HG02852 (cell line): ENCODE measurements around the gene AMMECR1.

Experiments used
- ATAC-seq: cut with Tn5 transposase; IDR thresholded peaks from one replicate; pipeline ENCODE4 v1.9.1; 2021; ENCODE audit warnings: mild to moderate bottlenecking, moderate library complexity; ENCODE audit not compliant: unreplicated experiment

The AMMECR1 gene

DNA sequence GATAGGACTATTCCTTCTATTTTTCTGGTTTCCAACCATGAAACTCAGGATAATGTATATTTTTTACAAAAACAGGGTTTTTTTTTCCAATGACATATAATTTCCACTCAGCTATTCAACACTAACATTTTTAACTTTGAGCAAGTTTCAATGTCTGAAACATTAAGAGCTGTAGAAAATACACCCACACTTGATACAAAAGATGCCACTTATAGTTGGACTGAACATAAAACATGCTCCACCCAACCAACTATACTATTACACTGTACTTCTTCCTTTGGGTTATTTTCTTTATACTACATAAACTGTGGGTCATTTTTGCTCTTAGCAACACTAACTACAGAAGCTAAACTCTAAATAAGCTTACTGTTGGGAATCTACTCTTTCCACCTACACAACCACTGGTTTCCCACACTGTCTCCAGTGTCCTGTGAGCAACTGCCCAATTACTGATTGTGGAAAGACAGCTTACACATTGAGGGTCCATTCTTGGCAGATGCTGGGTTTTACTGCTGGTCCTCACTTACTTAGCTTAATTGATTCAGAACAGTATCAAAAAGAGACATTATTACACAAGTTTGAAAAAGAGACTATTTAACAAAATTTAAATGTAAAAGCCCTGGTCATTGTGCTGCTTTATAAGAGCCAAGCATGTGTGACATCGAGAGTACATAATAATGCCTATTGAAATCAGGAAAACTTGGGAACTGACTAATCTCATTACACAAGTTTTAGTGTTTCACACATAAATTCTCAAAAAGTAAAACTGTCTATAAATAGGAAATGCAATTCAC lies 6.3 kb downstream of the AMMECR1 start:
- ATAC-seq = no peak

- ATAC-seq = peak; percentile 88
These were observed 7.0 kb downstream of the AMMECR1 start for GRCh38 chrX:110310896-110311295.

GRCh38 chrX:110310000-110310790 lies 7.7 kb downstream of the AMMECR1 start:
- peak; percentile 11 for ATAC-seq

DNA sequence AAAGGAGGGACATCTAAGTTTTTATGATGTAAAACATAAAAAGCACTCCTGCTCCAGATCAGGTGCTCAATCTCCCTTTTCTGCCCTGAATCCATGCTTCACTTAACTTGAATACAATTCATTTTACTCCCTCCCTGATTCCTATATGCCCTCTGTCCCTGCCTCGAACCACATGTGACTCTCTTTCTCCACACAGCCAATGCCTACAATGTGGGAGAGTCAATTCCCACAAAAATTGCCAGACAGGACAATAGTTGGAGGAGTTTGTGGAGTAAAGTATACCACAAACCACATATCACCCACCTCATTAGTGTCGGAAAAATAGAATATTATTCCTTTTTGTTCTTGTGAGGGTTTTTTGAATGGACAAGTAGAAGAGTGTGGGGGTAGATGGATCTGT lies 9.7 kb downstream of the AMMECR1 start:
- ATAC-seq = no peak

- ATAC-seq = no peak
These were observed 13.0 kb downstream of the AMMECR1 start for GRCh38 chrX:110304884-110305283.

GRCh38 chrX:110304371-110304770 lies 13.5 kb downstream of the AMMECR1 start:
- ATAC-seq = no peak

- ATAC-seq = no peak
These were observed 14.9 kb downstream of the AMMECR1 start for GRCh38 chrX:110302975-110303374.

DNA sequence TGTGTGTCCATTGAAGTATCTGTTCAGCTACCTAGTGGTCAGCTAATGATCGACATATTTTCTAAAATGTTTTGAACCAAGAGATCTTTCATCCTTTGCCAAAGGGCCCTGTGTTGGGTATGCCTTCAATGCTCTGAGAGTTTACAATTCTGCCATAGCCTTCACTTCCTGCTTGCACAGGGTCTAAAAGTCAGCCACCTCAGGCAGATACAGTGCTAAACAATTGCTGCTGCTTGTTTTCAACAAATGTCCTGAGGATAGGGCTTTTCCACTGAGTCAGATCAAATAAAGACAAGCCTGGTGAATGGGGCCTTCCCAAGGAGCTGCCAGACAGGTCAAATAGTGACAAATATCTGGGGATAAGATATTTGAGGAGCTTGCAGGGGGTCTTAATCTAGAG lies 16.7 kb downstream of the AMMECR1 start:
- ATAC-seq = no peak

DNA sequence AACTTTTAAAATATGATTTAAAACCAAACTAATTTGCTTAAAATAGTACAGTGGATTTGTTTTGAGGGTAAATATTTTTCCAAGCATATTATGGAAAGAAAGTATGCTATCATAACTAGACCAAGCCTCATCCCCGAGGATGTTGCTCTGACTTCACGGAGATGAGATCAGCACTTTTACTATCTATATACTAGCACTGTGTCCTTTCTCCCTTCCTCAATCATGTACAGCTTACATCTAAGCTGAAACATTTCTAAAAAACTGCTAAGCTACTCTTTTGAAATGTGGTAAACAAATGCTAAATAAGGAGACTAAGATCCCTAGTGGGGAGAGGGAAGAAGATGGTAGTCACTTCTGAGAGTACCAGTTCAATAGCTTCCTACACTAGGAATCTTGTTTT lies 23.8 kb downstream of the AMMECR1 start:
- no peak for ATAC-seq

DNA sequence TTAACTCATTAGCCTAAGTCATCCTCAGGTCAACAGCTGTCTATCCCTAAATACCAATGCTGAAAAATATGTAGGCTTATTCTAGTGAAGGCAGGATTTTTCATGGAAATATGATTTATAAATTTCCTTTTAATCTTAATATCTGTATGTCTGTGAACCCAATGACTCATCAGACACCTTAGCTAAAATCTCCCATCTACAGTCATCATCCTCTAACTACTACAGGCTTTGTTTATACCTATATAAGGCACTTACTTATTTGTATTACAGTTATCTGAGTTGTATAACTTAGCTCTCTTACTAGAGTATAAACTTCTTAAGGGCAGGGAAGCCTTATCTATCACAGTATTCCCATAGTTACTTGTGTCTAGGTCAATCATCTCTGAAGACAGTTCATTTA lies 24.2 kb downstream of the AMMECR1 start:
- ATAC-seq = no peak

DNA sequence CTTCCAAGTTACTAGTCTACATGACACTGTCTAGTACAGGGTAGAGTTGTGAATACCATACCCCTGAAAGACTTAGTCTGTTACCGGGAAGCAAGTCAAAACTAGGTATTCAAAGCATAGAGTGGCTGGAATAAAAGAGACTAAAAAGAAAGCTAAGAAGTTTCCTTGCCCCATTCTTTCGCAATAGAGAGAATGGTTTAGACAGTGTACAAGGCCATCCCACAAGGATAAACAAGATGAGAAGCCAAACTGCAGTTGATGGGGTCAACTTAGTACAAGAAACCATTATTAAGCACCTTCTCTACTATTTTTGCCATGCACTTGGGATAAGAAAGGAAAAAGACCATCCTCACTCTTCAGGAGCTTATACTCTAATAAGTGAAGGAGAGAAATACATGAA lies 30.3 kb downstream of the AMMECR1 start:
- no peak for ATAC-seq

GRCh38 chrX:110286106-110286505 lies 31.8 kb downstream of the AMMECR1 start:
- no peak for ATAC-seq

DNA sequence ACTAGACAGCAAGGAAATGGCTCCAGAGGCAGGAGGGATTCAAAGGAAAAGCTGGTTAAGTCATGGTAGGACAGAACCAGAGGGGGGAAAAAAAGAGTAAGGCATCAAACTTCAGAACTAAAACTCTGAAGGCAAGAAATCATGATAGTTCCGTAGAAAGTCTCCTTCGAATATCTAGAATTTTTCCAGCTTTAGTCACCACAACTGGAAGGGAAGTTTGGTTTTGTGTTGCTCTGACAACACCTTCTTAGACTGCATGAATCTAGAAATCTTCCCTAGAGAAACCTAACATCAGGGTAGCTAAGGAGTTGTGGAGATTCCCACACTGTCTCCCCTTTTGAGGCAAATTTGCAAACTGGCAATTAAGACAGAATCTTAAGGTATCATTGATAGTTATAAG lies 33.7 kb downstream of the AMMECR1 start:
- no peak for ATAC-seq

GRCh38 chrX:110282922-110283321 lies 35.0 kb downstream of the AMMECR1 start:
- ATAC-seq = no peak

- ATAC-seq = no peak
These were observed 36.5 kb downstream of the AMMECR1 start for GRCh38 chrX:110281377-110281776.

GRCh38 chrX:110280954-110281353 lies 36.9 kb downstream of the AMMECR1 start:
- no peak for ATAC-seq

DNA sequence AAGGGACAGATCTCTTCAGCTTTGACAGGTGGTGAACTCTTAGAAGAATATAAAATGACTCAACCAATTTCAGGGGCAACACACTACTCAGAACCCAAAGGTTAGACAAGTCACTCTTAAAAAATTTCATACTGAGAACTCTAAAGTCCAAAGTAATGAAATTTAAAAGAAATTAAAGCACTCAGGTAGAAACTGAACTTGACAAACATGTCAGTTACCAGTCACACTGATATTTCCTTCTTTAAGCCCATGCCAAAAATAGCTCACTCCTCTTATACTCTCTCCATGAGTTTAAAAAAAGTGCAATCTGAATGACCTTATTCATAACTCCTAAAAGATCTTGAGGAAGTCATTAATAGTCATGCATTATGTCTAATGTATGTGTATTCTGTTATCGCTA lies 40.3 kb downstream of the AMMECR1 start:
- ATAC-seq = no peak

- ATAC-seq = peak; percentile 93
These were observed 41.1 kb downstream of the AMMECR1 start for GRCh38 chrX:110276778-110277177.

DNA sequence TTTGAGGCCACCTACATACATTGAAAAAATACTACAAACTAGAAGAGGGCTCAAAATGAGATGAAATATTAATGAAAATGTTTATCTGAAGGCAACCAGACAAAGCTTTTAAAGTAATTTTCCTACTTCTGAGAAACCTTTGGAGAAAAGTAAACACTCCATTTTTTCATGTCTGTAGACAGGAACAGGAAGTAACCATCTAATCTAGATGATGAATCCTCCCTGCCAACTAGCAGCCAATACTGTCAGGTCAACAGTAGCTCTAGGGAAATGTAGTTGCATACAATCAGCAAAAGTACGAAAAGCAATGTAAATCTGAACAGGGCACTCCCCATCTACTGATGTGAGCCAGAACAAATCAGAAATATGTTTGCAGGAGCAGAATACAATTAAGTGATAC lies 49.0 kb downstream of the AMMECR1 start:
- ATAC-seq = no peak

- ATAC-seq = no peak
These were observed 49.5 kb downstream of the AMMECR1 start for GRCh38 chrX:110268395-110268794.

DNA sequence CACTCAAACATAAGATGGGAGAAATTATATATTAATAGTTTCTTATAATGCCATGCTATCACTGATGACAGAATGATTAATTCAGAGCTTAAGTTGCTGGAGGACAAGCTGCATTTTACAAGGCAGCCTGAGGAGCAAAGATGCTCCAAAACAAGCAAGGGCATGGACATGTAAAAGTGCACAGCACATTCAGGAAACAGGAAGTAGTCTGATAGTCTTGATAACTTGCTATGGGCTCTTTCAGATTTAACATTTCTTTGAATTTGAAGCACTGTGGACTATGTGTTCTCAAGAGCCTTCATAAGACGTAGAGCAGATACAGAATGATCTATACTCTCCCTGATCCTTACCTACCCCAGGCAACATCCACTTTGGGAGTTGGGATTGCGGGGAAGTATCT lies 50.0 kb downstream of the AMMECR1 start:
- ATAC-seq = no peak

DNA sequence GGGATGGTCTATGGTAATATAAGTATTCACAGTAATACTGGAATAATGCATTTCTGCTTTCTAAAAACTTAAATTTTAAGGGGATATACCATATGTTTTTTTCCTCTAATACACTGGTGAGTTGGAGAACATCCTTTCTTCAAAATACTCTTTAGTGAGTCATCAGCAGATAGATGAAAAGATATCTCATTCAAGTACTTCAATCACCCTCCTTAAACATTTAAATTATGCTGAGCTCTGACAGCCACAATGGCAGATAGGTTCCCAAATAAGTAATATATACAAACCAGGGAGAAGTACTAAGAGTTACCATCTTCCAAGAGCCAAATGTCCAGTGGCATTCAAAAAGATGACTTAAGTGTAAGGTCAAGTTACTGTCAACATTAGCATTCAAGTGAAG lies 52.2 kb downstream of the AMMECR1 start:
- ATAC-seq = no peak
